ENCODE measurements around the gene LMTK2. TPM values are rescaled to one million over a fixed set of nuclear protein-coding genes. Genes with fewer than 3 reads are reported as not detected.
"Not testable (repeated sequence)": the region's sequence is repeated elsewhere in the genome, so short reads cannot be mapped to it uniquely, and the experiment has no call there.

Gene LMTK2
- total RNA-seq, 4 donors from 2014 or later = 11.0 to 15.8 (median 12.0) TPM

GRCh38 chr7:98116656-98117461 is 10.2 kb downstream of the LMTK2 start:
- DNase-seq (ENCODE audit: low spot score) (no peak), ATAC-seq (ENCODE audit: low FRiP score) (no peak)
- TF ChIP-seq, protein P1, sequence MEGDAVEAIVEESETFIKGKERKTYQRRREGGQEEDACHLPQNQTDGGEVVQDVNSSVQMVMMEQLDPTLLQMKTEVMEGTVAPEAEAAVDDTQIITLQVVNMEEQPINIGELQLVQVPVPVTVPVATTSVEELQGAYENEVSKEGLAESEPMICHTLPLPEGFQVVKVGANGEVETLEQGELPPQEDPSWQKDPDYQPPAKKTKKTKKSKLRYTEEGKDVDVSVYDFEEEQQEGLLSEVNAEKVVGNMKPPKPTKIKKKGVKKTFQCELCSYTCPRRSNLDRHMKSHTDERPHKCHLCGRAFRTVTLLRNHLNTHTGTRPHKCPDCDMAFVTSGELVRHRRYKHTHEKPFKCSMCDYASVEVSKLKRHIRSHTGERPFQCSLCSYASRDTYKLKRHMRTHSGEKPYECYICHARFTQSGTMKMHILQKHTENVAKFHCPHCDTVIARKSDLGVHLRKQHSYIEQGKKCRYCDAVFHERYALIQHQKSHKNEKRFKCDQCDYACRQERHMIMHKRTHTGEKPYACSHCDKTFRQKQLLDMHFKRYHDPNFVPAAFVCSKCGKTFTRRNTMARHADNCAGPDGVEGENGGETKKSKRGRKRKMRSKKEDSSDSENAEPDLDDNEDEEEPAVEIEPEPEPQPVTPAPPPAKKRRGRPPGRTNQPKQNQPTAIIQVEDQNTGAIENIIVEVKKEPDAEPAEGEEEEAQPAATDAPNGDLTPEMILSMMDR (IDR thresholded peaks at IDR 0.05) = no peak

GRCh38 chr7:98119256-98119918 is 12.7 kb downstream of the LMTK2 start:
- TF ChIP-seq, protein P1 (IDR thresholded peaks at IDR 0.05) = no peak
- ATAC-seq (ENCODE audit: low FRiP score) = peak; percentile 89
- no peak for DNase-seq (ENCODE audit: low spot score)

GRCh38 chr7:98120559-98120958 is 13.9 kb downstream of the LMTK2 start:
- no peak for ATAC-seq (ENCODE audit: low FRiP score)

GRCh38 chr7:98121388-98121787 is 14.7 kb downstream of the LMTK2 start:
- ATAC-seq (ENCODE audit: low FRiP score); DNase-seq (ENCODE audit: low spot score): not testable (repeated sequence)

More at GRCh38 chr7:98120559-98120958, 13.9 kb downstream of the LMTK2 start:
- no peak for DNase-seq (ENCODE audit: low spot score)
- TF ChIP-seq, protein P1 (IDR thresholded peaks at IDR 0.05) = no peak

GRCh38 chr7:98123365-98123696 is 16.7 kb downstream of the LMTK2 start:
- DNase-seq (ENCODE audit: low spot score) (no peak), ATAC-seq (ENCODE audit: low FRiP score) (no peak)
- TF ChIP-seq, protein P1 (IDR thresholded peaks at IDR 0.05) = no peak

DNA sequence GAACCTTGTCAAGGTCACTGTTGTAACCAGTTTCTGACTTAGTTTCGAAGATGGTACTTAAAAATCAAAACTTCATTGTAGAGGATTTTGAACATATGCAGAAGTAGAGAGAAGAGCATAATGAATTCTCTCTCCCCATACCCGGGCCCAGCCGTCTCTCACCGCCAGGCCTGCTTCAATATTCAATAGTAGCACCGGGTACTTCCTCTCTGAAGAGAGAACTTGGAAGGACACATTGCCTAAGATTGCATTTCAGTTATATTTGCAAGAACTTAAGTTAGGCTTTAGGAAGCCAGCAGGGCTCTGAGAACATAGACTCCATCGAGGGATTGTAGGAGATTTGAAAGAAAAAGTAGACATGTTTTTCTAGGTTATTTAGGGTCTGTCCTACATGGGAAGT is 19.1 kb downstream of the LMTK2 start:
- no peak for DNase-seq (ENCODE audit: low spot score)
- TF ChIP-seq, protein P1 (IDR thresholded peaks at IDR 0.05) = no peak
- no peak for ATAC-seq (ENCODE audit: low FRiP score)

DNA sequence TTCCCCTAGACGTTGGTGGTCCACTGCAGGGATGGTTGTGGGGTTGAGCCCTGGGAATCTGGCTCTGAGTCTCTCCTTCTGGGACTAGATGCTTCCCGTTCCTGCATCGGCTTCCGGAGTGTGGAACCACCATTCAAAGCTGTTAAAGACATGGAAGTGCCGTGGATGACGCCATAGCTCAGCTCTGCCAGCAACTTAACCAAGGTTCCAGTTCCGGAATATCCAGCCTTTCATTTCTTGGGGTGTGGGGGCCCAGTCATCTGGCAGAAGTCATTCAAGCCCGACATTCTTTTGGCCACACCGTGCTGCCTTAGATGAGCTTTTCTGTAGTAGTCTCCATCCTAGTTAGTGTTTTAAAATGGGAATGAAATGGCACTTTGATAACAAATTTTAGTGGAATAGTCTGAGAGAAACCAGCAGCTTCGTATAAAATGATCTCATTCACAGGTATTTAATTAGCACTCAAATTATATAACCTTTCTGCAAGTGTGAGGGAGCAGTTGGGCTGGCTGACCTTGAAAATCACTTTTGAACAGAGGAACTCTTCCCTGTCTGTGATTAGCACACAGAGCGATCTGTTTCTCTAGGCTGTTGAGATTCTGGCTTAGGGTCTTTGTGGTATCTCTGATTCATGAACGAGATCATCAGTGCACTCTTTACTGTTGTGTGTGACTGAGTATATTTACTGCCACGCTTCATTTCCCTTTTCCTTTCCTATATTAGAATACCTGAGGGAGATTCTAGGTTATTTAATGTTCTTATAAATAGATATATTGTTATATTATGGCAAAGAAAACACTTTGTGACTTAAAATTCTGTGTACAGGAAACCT is 19.9 kb downstream of the LMTK2 start:
- no peak for DNase-seq (ENCODE audit: low spot score)
- TF ChIP-seq, protein P1 (IDR thresholded peaks at IDR 0.05) = no peak
- ATAC-seq (ENCODE audit: low FRiP score) = no peak
